SK-N-SH (cell line): ENCODE data around the gene SEMA3G. TPM values are rescaled to one million over a fixed set of nuclear protein-coding genes. Genes with fewer than 3 reads are reported as not detected.

Source experiments
- CTCF ChIA-PET: fragments of 300-600, 350-600 bp; formaldehyde crosslinking; extraction: SDS; loops from one replicate; lab custom pipeline; 2021; lab: Yijun Ruan, JAX
- POLR2A ChIA-PET: fragments of 350-600 bp; sonication (Branson Sonifier 250); formaldehyde crosslinking; extraction: SDS; loops from one replicate; lab custom pipeline; 2020; ENCODE audit warnings: antibody characterized with exemption, inconsistent platforms; lab: Yijun Ruan, JAX
- DNase-seq: peaks from one replicate; pipeline ENCODE4 v3.0.0; 2012
- H2AFZ ChIP-seq: fragments of 200-600 bp; sonication (generic); 2 replicates; pipeline ENCODE4 v1.8.1; 2016; ENCODE audit warnings: antibody characterized with exemption, mild to moderate bottlenecking, low read depth
- H3F3A ChIP-seq: fragments of 200-600 bp; sonication (generic); replicated peaks from 2 replicates; pipeline ENCODE3; 2016; ENCODE audit warnings: antibody characterized with exemption, mild to moderate bottlenecking; ENCODE audit not compliant: insufficient read depth
- H3K27ac ChIP-seq, 2 experiments: fragments of 200-500 bp in 1 of 2; fragments of 200-600 bp in 1 of 2; sonication (Bioruptor generic) in 1 of 2; sonication (generic), shearing (Covaris generic) in 1 of 2; 2 replicates each; pipeline versions ENCODE4 v1.5.1 to v1.6.1; 2014 to 2016; ENCODE audit warnings: low read depth in 2 of 2, inconsistent platforms in 1 of 2, low read length in 1 of 2, mild to moderate bottlenecking in 1 of 2, mixed read lengths in 1 of 2
- H3K27me3 ChIP-seq: fragments of 200-600 bp; sonication (generic), shearing (Covaris generic); 2 replicates; pipeline ENCODE4 v1.6.1; 2016; ENCODE audit warnings: mixed run types; ENCODE audit not compliant: insufficient read depth
- H3K36me3 ChIP-seq, 2 experiments: fragments of 200-500 bp in 1 of 2; fragments of 200-600 bp in 1 of 2; sonication (Bioruptor generic) in 1 of 2; sonication (generic) in 1 of 2; replicated peaks in 1 of 2; 2 replicates each; pipeline versions ENCODE3 to v1.5.1; 2014 to 2016; ENCODE audit warnings: low read length in 1 of 2, mild to moderate bottlenecking in 1 of 2; ENCODE audit not compliant: insufficient read depth in 2 of 2, control insufficient read depth in 1 of 2
- H3K4me1 ChIP-seq, 2 experiments: fragments of 200-500 bp in 1 of 2; fragments of 200-600 bp in 1 of 2; sonication (Bioruptor generic) in 1 of 2; sonication (generic), shearing (Covaris generic) in 1 of 2; 2 replicates each; pipeline versions ENCODE4 v1.5.1 to v1.6.1; 2014 to 2016; ENCODE audit warnings: low read depth in 1 of 2, low read length in 1 of 2, mixed run types in 1 of 2; ENCODE audit not compliant: insufficient read depth in 2 of 2, control insufficient read depth in 1 of 2
- H3K4me2 ChIP-seq: fragments of 200-600 bp; sonication (generic), shearing (Covaris generic); 2 replicates; pipeline ENCODE4 v1.6.1; 2017; ENCODE audit warnings: mixed run types
- H3K4me3 ChIP-seq, 2 experiments: fragments of 200-500 bp in 1 of 2; fragments of 200-600 bp in 1 of 2; sonication (Bioruptor generic) in 1 of 2; sonication (generic), shearing (Covaris generic) in 1 of 2; 2 replicates each; pipeline versions ENCODE4 v1.5.1 to v1.8.1; 2014 to 2016; ENCODE audit warnings: low read depth in 2 of 2, inconsistent platforms in 1 of 2, low read length in 1 of 2, mild to moderate bottlenecking in 1 of 2, mixed read lengths in 1 of 2, moderate library complexity in 1 of 2
- H3K79me2 ChIP-seq: fragments of 200-600 bp; sonication (generic); 2 replicates; pipeline ENCODE4 v1.8.1; 2017; ENCODE audit warnings: mild to moderate bottlenecking; ENCODE audit not compliant: insufficient read depth
- H3K9ac ChIP-seq: fragments of 200-600 bp; sonication (generic); 2 replicates; pipeline ENCODE4 v1.6.1; 2017; ENCODE audit warnings: mixed run types
- H3K9me2 ChIP-seq: fragments of 200-600 bp; sonication (generic); 2 replicates; pipeline ENCODE4 v1.6.1; 2017; ENCODE audit warnings: mixed run types
- H3K9me3 ChIP-seq: fragments of 200-600 bp; sonication (generic); 2 replicates; pipeline ENCODE4 v1.6.1; 2017; ENCODE audit warnings: mixed run types, mild to moderate bottlenecking, moderate library complexity
- H4K20me1 ChIP-seq: fragments of 200-600 bp; sonication (generic); 2 replicates; pipeline ENCODE4 v1.6.1; 2017; ENCODE audit warnings: mild to moderate bottlenecking, mixed run types; ENCODE audit not compliant: insufficient read depth
- ELF1 ChIP-seq: IDR thresholded peaks from 2 replicates; pipeline ENCODE4 v1.4.0; 2012
- FOSL2 ChIP-seq: IDR thresholded peaks from 2 replicates; pipeline ENCODE4 v1.4.0; 2012; ENCODE audit warnings: low read depth, mild to moderate bottlenecking, moderate library complexity, borderline replicate concordance
- FOXM1 ChIP-seq: IDR thresholded peaks from 2 replicates; pipeline ENCODE4 v1.4.0; 2012; ENCODE audit warnings: low read depth, mild to moderate bottlenecking
- GABPA ChIP-seq: IDR thresholded peaks from 2 replicates; pipeline ENCODE4 v1.4.0; 2012; ENCODE audit warnings: low read depth, mild to moderate bottlenecking
- GATA2 ChIP-seq: sonication (generic); formaldehyde crosslinking; IDR thresholded peaks from 2 replicates; pipeline ENCODE4 v1.5.0; 2020; ENCODE audit warnings: mild to moderate bottlenecking, missing genetic modification reagents
- JUND ChIP-seq: IDR thresholded peaks from 2 replicates; pipeline ENCODE4 v1.4.0; 2012
- NFIC ChIP-seq: IDR thresholded peaks from 2 replicates; pipeline ENCODE4 v1.4.0; 2012; ENCODE audit warnings: borderline replicate concordance
- NRF1 ChIP-seq: IDR thresholded peaks from 2 replicates; pipeline ENCODE4 v1.6.1; 2012; ENCODE audit warnings: low read depth, mild to moderate bottlenecking, low read length
- POLR2AphosphoS5 ChIP-seq: IDR thresholded peaks from 2 replicates; pipeline ENCODE4 v1.6.1; 2012; ENCODE audit warnings: low read depth, low read length
- RCOR1 ChIP-seq: fragments of 150-350 bp; IDR thresholded peaks from 2 replicates; pipeline ENCODE4 v1.6.1; 2017; ENCODE audit warnings: antibody characterized with exemption, low read length
- REST ChIP-seq: IDR thresholded peaks from 2 replicates; pipeline ENCODE4 v1.6.1; 2012; ENCODE audit warnings: mild to moderate bottlenecking, low read depth, low read length, moderate library complexity
- RXRA ChIP-seq: IDR thresholded peaks from 2 replicates; pipeline ENCODE4 v1.4.0; 2012; ENCODE audit warnings: low read depth, mild to moderate bottlenecking, borderline replicate concordance
- SMC3 ChIP-seq: IDR thresholded peaks from 2 replicates; pipeline ENCODE4 v1.6.1; 2012; ENCODE audit warnings: low read depth, low read length, improper control_type of control experiment
- TAF1 ChIP-seq: IDR thresholded peaks from 2 replicates; pipeline ENCODE4 v1.6.1; 2012; ENCODE audit warnings: low read depth, mild to moderate bottlenecking, low read length, moderate library complexity, borderline replicate concordance
- TCF12 ChIP-seq: IDR thresholded peaks from 2 replicates; pipeline ENCODE4 v1.4.0; 2012
- TEAD4 ChIP-seq: IDR thresholded peaks from 2 replicates; pipeline ENCODE4 v1.4.0; 2012; ENCODE audit warnings: mild to moderate bottlenecking, borderline replicate concordance; ENCODE audit not compliant: insufficient read depth
- USF1 ChIP-seq: IDR thresholded peaks from 2 replicates; pipeline ENCODE4 v1.4.0; 2012; ENCODE audit warnings: low read depth, borderline replicate concordance
- USF2 ChIP-seq: fragments of 150-350 bp; IDR thresholded peaks from 2 replicates; pipeline ENCODE4 v1.6.1; 2017; ENCODE audit warnings: antibody characterized with exemption, low read length, low read depth, borderline replicate concordance
- ZBTB33 ChIP-seq: IDR thresholded peaks from 2 replicates; pipeline ENCODE4 v1.4.0; 2012; ENCODE audit warnings: low read depth, borderline replicate concordance
- WGBS: methylation state at CpG from one replicate; pipeline ENCODE4 v1.1.6; 2017; ENCODE audit warnings: low lambda C conversion rate; 5-methylcytosine and 5-hydroxymethylcytosine counted together
- polyA plus RNA-seq, 3 experiments: library from polyadenylated mRNA; depleted of rRNA; stranded (reverse); fragments of >200 nt; gene quantifications; 2 replicates each; pipeline ENCODE4 v1.2.3, GENCODE V29; 2012

SEMA3G gene
- polyA plus RNA-seq, 1 of the 3 experiments (the other 2 are of a cell fraction): 0.13 TPM

GRCh38 chr3:52433328-52433995 is 11.4 kb downstream of the SEMA3G start:
- H3K4me1 ChIP-seq: peaks cover 0 to 7% of the 10 kb centered on the region in 2 experiments; a peak in 1 of 4 replicates
- H2AFZ ChIP-seq: no peak overlapping the region
- H3K79me2 ChIP-seq: no peaks in the 10 kb centered on the region
- TF ChIP-seq TEAD4 (no peak), POLR2AphosphoS5 (no peak), REST (no peak), RCOR1 (no peak), JUND (no peak), RXRA (no peak), FOXM1 (no peak), TCF12 (no peak), GABPA (no peak), ZBTB33 (no peak), SMC3 (no peak), USF2 (no peak), USF1 (no peak), TAF1 (no peak), NRF1 (no peak), NFIC (no peak), ELF1 (no peak), GATA2 (CRISPR knock-in tag) (no peak), FOSL2 (no peak)
- H3K9me2 ChIP-seq: no peaks in the 10 kb centered on the region
- H4K20me1 ChIP-seq: no peaks in the 10 kb centered on the region
- no peaks in the 10 kb centered on the region for H3K9me3 ChIP-seq
- H3K27ac ChIP-seq: no peak overlapping the region
- ChIA-PET POLR2A (no interaction called here), CTCF (interaction anchor here (0.6 to 28.4 kb wide), 3 partner anchors 15 to 1117 kb away, joined by 3 to 578 read pairs (median 16); partner anchors contain the start of genes NISCH, SEMA3G and TNNC1)
- H3K9ac ChIP-seq: no peak overlapping the region
- H3F3A ChIP-seq: no peaks in the 10 kb centered on the region
- DNase-seq: peak; percentile 18
- H3K27me3 ChIP-seq: no peaks in the 10 kb centered on the region
- H3K4me2 ChIP-seq: no peak overlapping the region
- 78% methylated on average over 10 of the region's 10 CpGs for WGBS
- H3K36me3 ChIP-seq: no peaks in the 10 kb centered on the region
- no peak overlapping the region for H3K4me3 ChIP-seq
